HG02885 (cell line): Measurements from ENCODE around the gene AOAH.

Experiments
- ATAC-seq: cut with Tn5 transposase; IDR thresholded peaks from one replicate; pipeline ENCODE4 v1.9.1; 2021; ENCODE audit warnings: mild to moderate bottlenecking; ENCODE audit not compliant: unreplicated experiment, poor library complexity

Gene AOAH

DNA sequence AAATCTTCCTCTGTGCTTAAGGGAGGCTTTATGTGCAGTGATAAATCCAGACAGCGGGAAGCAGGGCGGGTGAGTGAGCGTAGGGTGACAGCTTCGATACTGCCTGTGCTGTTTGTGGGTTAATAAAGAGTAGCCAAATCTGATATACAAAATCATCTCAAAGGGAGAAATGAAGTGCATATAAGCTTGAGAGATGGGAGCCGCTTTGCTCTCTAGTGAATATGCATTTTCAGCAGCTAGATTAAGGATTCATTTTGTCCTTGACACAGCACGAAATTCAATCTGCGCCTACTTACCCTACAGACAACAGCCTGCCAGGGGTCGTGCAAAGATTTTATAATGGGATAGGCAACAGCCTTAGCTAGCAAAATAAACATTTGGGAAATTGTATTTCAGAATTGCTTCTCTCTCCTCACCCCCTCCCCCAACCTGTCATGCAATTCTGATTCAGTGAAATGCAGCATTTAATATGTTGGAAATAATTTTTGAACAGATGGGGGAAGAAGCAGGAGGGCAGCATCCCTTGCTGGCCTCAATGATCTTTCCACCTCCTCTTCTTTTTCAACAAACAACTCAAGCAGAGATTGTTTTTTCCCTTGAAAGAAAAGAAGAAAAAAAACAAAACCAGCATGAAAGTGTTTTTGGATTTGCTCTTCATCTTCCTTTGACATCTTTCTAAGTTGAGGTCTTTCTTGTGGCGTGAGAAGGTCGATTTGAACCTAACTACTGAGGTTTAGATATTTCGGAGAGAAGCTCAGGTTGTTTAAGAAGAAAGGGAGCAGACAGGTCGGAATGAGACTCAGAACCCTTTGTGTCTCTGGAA is 117.9 kb downstream of the AOAH start:
- ATAC-seq = no peak

DNA sequence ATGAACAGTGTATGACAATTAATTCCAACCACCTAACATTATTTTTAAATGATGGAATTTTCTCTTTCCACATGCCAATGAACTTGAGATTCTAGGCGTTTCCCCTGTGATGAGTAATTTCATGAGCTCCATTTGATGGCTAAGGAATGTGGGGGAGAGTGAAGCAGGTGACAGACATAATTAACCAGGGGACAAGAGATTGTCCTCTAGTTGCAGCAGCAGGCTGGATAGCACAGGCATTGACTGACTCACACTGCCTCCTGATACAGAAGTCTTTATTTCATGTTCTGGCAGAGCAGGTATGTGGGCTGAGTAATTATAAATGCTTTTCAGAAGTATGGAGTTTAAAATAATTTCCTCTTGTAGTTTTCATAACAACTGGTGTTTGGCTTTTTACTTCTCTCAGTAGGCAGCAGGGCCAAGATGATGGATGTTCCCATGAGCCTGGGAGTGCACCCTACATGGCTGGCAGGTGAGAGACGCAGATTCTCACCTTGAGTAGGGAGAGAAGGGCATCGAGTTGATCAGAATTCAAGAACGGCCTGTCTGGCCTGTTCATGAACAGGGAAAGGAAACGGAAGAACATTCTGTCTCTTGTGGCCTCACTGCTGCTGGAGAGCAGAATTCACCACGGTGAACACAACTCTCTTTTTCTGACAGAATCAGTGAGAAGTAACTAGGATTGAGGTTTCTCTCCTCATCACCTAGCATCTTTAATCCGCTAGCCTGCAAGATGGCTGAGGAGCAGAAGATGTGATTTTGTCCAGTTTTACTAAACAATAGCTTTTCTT is 118.8 kb downstream of the AOAH start:
- ATAC-seq = no peak

- ATAC-seq = no peak
Measured at GRCh38 chr7:36604806-36605205, 119.5 kb downstream of the AOAH start.

GRCh38 chr7:36602934-36603887 is 121.1 kb downstream of the AOAH start:
- no peak for ATAC-seq

DNA sequence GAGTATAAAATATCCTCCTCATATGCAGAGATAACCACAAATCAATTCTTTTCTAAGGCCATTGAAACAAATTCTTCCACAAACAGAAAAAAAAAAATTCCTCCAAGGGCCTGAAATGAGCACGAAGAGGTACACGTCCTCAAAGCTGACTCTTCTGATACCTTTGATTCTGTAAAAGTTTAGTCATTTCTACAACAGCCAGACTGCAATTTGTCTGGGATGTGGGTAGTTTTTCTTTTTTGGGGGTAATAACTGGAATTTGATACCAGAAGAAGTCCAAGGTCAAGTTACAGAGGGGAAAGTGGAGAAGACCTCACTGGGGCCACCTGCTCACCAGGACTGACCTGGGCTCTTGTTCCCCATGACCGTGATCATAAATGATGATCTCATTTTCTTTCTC is 121.8 kb downstream of the AOAH start:
- ATAC-seq = no peak

DNA sequence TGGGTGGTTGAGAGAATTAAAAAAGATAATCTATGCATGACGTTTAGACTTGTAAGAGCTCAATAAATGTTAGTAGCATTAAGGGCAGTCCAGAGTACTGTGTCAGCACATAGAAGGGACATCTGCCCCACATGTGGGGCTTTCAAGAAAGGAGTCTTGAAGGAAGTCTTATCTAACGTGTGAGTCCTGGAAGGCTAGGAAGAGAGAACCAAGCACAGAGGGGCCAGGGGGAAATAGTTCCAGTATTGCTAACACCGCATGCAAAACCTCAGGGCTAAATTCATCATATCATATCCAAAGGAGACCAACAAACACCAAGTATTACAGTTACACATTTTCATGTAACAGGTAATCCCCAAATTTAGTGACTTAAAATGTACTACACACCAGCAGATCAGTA is 122.7 kb downstream of the AOAH start:
- ATAC-seq = no peak

- no peak for ATAC-seq
Measured at GRCh38 chr7:36600869-36601530, 123.3 kb downstream of the AOAH start.

GRCh38 chr7:36600314-36600682 is 124.0 kb downstream of the AOAH start:
- no peak for ATAC-seq

DNA sequence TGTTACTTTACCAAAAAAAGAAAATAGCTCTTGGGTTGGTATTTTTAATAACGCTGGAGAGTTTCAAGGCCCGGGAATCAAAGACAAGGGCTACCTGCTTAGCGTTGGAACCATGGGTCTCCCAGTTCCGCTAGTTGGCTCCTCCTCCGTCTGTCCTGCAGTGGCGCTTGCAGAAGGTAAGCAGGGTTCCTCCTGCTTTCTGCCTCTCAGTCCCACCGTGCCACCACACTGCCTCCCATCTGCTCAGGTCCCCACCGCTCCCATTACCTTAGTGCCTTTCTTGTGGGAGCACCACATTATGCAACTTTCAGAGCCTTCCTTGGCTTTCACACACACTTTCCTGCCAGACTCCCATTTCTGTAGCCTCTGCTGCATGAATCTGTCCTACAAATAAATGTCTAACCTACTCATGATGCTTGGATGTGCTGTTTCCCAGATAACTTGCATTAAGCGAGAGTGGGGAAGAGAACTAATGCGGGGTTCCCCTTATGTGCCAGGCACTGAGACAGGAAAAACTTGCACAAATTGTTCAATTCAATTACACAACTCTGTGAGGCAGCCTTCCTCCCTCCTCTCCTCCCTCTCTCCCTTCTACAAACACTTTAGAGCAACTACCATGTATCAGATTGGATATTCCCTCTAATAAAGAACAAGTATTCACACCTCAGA is 124.5 kb downstream of the AOAH start:
- ATAC-seq = no peak

- ATAC-seq = no peak
Measured at GRCh38 chr7:36598054-36598674, 126.1 kb downstream of the AOAH start.

DNA sequence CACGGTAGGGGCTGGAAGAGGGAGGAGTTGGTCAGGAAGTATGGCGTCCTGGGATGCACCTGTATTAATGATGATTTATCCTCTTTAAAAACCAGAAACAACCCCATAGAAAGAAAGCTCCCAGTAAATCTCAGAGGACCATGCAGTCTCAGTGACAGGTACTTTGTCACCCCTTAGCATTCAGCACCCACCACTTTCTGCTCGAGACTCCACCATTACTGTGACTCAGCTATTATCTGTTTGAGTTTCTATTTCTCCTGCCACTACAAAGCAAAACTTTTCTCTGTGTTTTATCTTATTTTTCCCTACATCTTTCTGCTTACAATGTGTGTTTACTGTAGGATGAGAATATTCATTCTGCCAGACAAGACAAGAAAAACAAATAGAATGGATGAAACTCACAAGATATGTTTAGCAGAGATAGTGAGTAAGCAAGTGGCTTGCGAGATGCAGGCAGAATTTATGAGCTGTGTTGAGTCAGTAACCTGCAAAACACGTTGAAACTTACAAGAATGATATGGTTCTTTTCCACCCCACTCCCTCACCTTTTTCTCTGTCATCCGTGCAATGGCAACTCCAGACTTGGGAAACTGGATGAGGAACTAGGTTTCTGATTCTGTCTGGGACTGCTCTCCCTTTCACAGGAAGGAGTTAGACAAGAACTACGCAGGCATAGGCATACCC is 127.1 kb downstream of the AOAH start:
- no peak for ATAC-seq

GRCh38 chr7:36594445-36594844 is 129.8 kb downstream of the AOAH start:
- no peak for ATAC-seq

- no peak for ATAC-seq
Measured at GRCh38 chr7:36591636-36592035, 132.7 kb downstream of the AOAH start.

DNA sequence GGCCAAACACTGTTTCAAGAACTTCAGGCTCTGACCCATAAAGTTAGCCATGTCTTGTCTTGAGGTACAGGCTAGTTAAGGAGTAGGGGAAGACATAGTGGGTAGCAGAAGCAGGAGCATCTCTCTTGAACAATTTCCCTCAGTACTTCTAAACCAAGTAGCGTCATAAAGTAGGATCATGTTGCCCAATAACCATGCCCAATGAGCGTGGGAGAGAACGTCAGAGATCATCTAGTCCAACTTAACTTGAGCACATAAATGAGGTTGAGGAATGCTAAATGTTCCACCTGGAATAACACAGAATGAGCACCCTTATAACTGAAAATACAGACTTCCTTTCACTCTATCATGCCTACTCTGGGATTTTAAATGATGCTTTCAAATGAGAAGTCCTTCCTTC is 134.9 kb downstream of the AOAH start:
- no peak for ATAC-seq

GRCh38 chr7:36583318-36583717 is 141.0 kb downstream of the AOAH start:
- no peak for ATAC-seq

- ATAC-seq = no peak
Measured at GRCh38 chr7:36575832-36576231, 148.5 kb downstream of the AOAH start.

DNA sequence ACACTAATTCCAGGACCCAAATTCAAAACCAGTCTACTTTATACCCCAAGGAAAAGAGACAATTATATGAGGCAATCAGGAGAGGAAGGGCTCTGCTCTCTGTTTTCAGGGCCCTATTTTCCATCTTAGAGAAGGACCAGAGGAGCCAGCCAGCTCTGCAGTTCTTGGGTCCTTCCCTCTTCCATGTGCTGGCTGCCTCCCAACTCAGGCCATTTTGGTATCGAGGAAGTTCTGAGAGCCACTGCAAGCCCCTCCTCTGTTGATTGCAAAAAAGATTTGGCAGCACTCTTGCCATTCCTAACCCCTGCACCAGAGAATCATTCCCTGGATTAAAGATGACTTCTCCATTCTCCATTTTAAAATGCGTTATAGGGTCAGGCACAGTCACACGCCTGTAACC is 151.2 kb downstream of the AOAH start:
- ATAC-seq = no peak

- ATAC-seq = no peak
Measured at GRCh38 chr7:36571190-36571560, 153.1 kb downstream of the AOAH start.
